Stimulated activated CD4-positive, alpha-beta T cell treated with anti-CD3 and anti-CD28 coated beads, Interleukin-1b, Interleukin-23, amount 100 ng/mL, for 24 hours (primary cell): ENCODE results near the gene STIM1.
"Not testable (repeated sequence)": the region's sequence is repeated elsewhere in the genome, so short reads cannot be mapped to it uniquely, and the experiment has no call there.

Source experiments
- DNase-seq, 4 experiments: peaks; one replicate each; pipeline ENCODE4 v3.0.0-alpha.2; 2020; ENCODE audit warnings: low read depth in 4 of 4, low spot score in 1 of 4

The STIM1 gene

DNA sequence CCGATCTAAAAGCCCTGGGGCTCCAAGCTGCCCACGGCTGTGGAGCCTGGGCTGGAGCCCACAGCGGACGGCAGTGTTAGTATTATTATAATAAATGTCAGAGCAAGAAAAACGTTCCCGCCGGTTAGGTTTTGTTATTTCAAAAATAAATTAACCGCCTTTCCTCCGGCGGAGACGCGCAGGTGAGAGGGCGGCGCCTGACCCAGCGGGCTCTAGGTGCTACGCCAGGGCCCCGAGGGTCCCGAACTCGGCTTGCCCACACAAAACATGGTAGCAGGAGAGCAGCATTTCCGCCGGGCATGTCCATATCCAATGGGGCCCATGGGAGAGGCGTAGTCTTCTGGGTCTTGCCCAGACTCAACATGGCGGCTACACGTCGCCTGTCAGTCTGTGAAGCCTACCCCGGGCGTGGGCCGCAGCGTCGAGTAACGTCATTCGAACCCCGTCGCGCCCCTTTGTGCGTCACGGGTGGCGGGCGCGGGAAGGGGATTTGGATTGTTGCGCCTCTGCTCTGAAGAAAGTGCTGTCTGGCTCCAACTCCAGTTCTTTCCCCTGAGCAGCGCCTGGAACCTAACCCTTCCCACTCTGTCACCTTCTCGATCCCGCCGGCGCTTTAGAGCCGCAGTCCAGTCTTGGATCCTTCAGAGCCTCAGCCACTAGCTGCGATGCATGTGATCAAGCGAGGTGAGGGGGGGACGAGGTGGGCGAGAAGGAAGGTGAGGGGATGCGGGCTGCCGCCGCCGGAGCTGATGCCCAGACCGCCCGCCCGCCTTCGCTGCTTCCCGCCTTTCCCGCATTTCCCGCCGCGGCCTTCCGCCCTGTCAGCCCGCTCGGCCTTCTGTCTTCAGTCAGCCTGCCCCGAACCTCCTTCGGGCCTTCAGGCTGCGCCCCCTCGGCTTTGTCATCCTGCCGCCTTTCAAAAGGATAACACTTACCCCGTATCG, 239.2 kb downstream of the STIM1 start, which contains the start of gene RRM1:
Gene RRM1 (plus strand): TSS at position 452 of the 944 bp plus-strand sequence. CDS start 214 bp downstream, at position 666.
- DNase-seq = peak; percentile 86 to 94 (median 92)

- no peak for DNase-seq
These were observed 240.2 kb downstream of the STIM1 start for GRCh38 chr11:4095509-4096230.

GRCh38 chr11:4098026-4098621, 242.7 kb downstream of the STIM1 start:
- DNase-seq = no peak

GRCh38 chr11:4102711-4103110, 247.2 kb downstream of the STIM1 start:
- DNase-seq = no peak

GRCh38 chr11:4103269-4103668, 247.8 kb downstream of the STIM1 start:
- DNase-seq = no peak

GRCh38 chr11:4105916-4106315, 250.5 kb downstream of the STIM1 start:
- DNase-seq = no peak

GRCh38 chr11:4111834-4112233, 256.4 kb downstream of the STIM1 start:
- DNase-seq = no peak

GRCh38 chr11:4115128-4115527, 259.7 kb downstream of the STIM1 start:
- DNase-seq = no peak

GRCh38 chr11:4118107-4118506, 262.6 kb downstream of the STIM1 start:
- DNase-seq = no peak

- no peak for DNase-seq
These were observed 267.8 kb downstream of the STIM1 start for GRCh38 chr11:4123218-4123617.

DNA sequence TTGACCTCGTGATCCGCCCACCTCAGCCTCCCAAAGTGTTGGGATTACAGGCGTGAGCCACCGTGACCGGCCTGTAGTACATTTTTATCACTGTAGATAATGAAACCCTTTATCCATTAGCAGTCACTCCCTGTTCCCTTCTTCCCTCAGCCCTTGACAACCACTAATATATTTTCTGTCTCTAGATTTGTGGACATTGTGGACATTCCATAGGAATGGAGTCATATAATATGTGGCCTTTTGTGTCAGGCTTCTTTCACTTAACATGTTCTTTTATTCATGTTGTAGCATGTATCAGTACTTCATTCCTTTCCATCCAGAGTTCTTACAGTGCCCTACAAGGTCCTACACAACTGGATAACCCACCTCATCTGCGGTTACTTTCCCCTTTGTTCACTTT, 269.7 kb downstream of the STIM1 start:
- no peak for DNase-seq

DNA sequence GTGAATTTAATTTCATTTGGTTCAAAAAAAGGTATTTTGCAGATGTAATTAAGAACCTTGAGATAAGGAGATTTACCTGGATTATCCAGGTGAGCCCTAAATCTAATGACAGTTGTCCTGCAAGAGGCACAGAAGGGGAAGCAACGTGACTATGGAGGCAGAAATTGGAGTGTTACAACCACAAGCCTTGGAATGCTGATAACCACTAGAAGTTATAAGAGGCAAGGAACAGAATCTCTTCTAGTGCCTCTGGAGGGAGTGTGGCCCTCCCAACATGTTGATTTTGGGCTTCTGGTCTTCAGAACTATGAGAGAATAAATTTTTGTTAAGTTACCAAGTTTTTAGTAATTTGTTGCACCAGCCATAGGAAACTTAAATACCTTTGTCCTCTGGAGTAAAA, 271.9 kb downstream of the STIM1 start:
- DNase-seq = no peak

DNA sequence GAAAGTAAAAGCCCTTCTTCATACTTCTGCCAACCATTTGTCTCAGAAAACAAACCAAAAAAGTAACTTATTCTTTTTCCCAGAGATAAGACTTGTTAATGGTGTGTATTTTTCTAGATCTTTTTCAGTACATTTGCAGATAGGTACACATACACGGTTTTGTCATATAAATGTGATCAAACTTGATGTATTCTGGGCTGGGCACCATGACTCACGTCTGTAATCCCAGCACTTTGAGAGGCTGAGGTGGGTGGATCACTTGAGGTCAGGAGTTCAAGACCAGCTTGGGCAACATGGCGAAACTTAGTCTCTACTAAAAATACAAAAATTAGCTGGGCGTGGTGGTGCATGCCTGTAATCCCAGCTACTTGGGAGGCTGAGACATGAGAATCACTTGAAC, 274.8 kb downstream of the STIM1 start:
- DNase-seq = not testable (repeated sequence)

- DNase-seq = no peak
These were observed 279.3 kb downstream of the STIM1 start for GRCh38 chr11:4134806-4135205.

DNA sequence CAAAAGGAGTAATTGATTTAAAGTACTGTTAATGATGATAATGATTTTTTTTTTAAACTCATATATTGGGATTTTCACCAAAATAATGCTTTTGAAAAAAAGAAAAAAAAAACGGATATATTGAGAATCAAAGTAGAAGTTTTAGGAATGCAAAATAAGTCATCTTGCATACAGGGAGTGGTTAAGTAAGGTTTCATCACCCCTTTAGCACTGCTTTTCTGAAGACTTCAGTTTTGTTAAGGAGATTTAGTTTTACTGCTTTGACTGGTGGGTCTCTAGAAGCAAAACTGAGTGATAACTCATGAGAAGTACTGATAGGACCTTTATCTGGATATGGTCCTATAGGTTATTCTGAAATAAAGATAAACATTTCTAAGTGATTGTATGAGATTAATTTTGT, 283.0 kb downstream of the STIM1 start:
- no peak for DNase-seq

DNA sequence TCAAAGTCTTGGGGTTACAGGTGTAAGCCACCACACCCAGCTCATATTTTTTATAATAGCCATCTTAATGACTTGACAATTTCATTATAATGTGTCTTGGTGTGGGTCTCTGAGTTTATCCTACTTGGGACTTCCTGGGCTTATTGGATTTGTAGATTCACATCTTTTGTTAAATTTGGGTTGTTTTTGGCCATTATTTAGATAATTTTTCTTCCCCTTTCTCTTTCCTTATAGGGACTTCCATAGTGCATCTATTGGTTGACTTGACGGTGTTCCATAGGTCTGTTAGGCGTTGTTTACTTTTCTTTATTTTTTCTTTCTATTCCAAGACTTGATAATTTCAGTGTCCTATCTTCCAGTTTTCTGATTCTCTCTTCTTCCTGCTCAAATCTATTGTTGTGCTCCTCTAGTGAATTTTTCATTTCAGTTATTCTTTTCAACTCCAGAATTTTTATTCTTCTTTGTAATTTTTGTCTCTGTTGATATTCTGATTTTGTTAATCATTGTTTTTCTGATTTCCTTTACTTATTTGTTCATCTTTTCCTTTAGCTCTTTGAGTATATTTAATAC, 284.7 kb downstream of the STIM1 start:
- DNase-seq = no peak
